ENCODE measurements around the gene BST1. TPM values are rescaled to one million over a fixed set of nuclear protein-coding genes. Genes with fewer than 3 reads are reported as not detected.
A peak's percentile ranks its signal among the peaks of the same experiment; 100 is the strongest.

BST1 gene
- total RNA-seq, 1 experiment from 2014 or later = 1.4 TPM

- TF ChIP-seq STAT6 (CRISPR knock-in tag; conservative IDR thresholded peaks at IDR 0.05; ENCODE audit: low read depth) (no peak), MYBL2 (CRISPR knock-in tag; IDR thresholded peaks at IDR 0.05) (0 out of 2 replicates have a peak, but pooled peaks have one; percentile 10), PREB (CRISPR knock-in tag; IDR thresholded peaks at IDR 0.05; ENCODE audit: borderline replicate concordance) (no peak), ERG (CRISPR knock-in tag; IDR thresholded peaks at IDR 0.05) (no peak), AR (CRISPR knock-in tag; IDR thresholded peaks at IDR 0.05) (no peak), ZNF232 (CRISPR knock-in tag; IDR thresholded peaks at IDR 0.05) (no peak)
These were observed 48.2 kb upstream of the BST1 start (continued) for GRCh38 chr4:15654593-15655222.

GRCh38 chr4:15655223-15656037 is 47.4 kb upstream of the BST1 start, which contains the start of gene FBXL5:
FBXL5 (minus strand) TSS chr4:15655357; CDS start chr4:15655287, 70 bp downstream.
- peak within 1 kb of the TSS; percentile 96 for H3K4me3 Mint-ChIP-seq
- CTCF ChIA-PET = no interaction called here
- no peaks in the 10 kb centered on the region for H3K9me3 Mint-ChIP-seq
- POLR2A ChIA-PET = interaction anchor here (1.0 to 2.8 kb wide), 2 partner anchors 26 to 176 kb away, joined by 3 to 25 read pairs; partner anchors contain the start of gene FAM200B
- ATAC-seq = peak; percentile 62
- no peaks in the 10 kb centered on the region; the same call in 1 of the 2 replicates for H3K36me3 Mint-ChIP-seq
- DNase-seq (ENCODE audit: low spot score) = peak; percentile 71
- peaks cover 2% of the 10 kb centered on the region; the same call in 1 of the 2 replicates for H3K27me3 Mint-ChIP-seq (ENCODE audit: low read depth)
- peak within 1 kb of the TSS; percentile 99 for H3K27ac Mint-ChIP-seq
- peaks cover 38% of the 10 kb centered on the region for H3K4me1 Mint-ChIP-seq
- TF ChIP-seq HMGA2 (CRISPR knock-in tag; IDR thresholded peaks at IDR 0.05) (no peak), NFYB (CRISPR knock-in tag; conservative IDR thresholded peaks at IDR 0.05; ENCODE audit: low read depth) (no peak), KAT7 (CRISPR knock-in tag; IDR thresholded peaks at IDR 0.05; ENCODE audit: borderline replicate concordance) (0 out of 2 replicates have a peak, but pooled peaks have one; percentile 52), SP1 (CRISPR knock-in tag; conservative IDR thresholded peaks at IDR 0.05) (0 out of 2 replicates have a peak, but pooled peaks have one; percentile 39), JAZF1 (CRISPR knock-in tag; IDR thresholded peaks at IDR 0.05) (no peak), CBFB (CRISPR knock-in tag; IDR thresholded peaks at IDR 0.05; ENCODE audit: low read depth) (no peak), ZNF317 (CRISPR knock-in tag; IDR thresholded peaks at IDR 0.05; ENCODE audit: borderline replicate concordance, low read depth) (no peak), PREB (CRISPR knock-in tag; IDR thresholded peaks at IDR 0.05; ENCODE audit: borderline replicate concordance) (no peak), FOXK1 (CRISPR knock-in tag; IDR thresholded peaks at IDR 0.05) (no peak), ZMAT4 (CRISPR knock-in tag; IDR thresholded peaks at IDR 0.05) (no peak), FOXP1 (CRISPR knock-in tag; IDR thresholded peaks at IDR 0.05; ENCODE audit: borderline replicate concordance) (peak; percentile 66), RORB (CRISPR knock-in tag; IDR thresholded peaks at IDR 0.05) (no peak), ATF3 (CRISPR knock-in tag; conservative IDR thresholded peaks at IDR 0.05) (no peak), ZNF121 (CRISPR knock-in tag; IDR thresholded peaks at IDR 0.05) (no peak), ATF2 (CRISPR knock-in tag; IDR thresholded peaks at IDR 0.05; ENCODE audit: borderline replicate concordance, low read depth) (no peak), FOXJ3 (CRISPR knock-in tag; IDR thresholded peaks at IDR 0.05; ENCODE audit: borderline replicate concordance) (no peak)

All from WTC11 (cell line).